Small intestine (tissue), 7 donors: ENCODE measurements around the gene KCNJ12. TPM values are rescaled to one million over a fixed set of nuclear protein-coding genes. Genes with fewer than 3 reads are reported as not detected.
"Not testable (repeated sequence)": the region's sequence is repeated elsewhere in the genome, so short reads cannot be mapped to it uniquely, and the experiment has no call there.

Experiments used
- DNase-seq, 2 donors: peaks; one replicate each; pipeline versions ENCODE4 v3.0.0 to v3.0.0-alpha.2; 2013
- FAIRE-seq: peaks from 2 replicates; lab custom pipeline; 2012; peaks lifted over from hg19 to GRCh38; lab: Jason Lieb, UNC
- H3K27ac ChIP-seq, 3 donors: one replicate each; pipeline ENCODE4 v1.5.1; 2013; ENCODE audit warnings: low read length in 2 of 3, mild to moderate bottlenecking in 2 of 3, control low read depth in 1 of 3, inconsistent platforms in 1 of 3, low read depth in 1 of 3, moderate library complexity in 1 of 3
- H3K27me3 ChIP-seq, 3 donors: one replicate each; pipeline ENCODE4 v1.6.1; 2013; ENCODE audit warnings: low read length in 3 of 3, inconsistent platforms in 1 of 3; ENCODE audit not compliant: control insufficient read depth in 3 of 3, insufficient read depth in 3 of 3
- H3K36me3 ChIP-seq, 3 donors: one replicate each; pipeline ENCODE4 v1.6.1; 2013; ENCODE audit warnings: low read length in 3 of 3, inconsistent platforms in 1 of 3, low read depth in 1 of 3, mild to moderate bottlenecking in 1 of 3, moderate library complexity in 1 of 3; ENCODE audit not compliant: control insufficient read depth in 3 of 3, insufficient read depth in 2 of 3
- H3K4me1 ChIP-seq, 3 donors: one replicate each; pipeline ENCODE4 v1.6.1; 2013; ENCODE audit warnings: low read length in 2 of 3, inconsistent platforms in 1 of 3, low read depth in 1 of 3, mild to moderate bottlenecking in 1 of 3, moderate library complexity in 1 of 3; ENCODE audit not compliant: control insufficient read depth in 3 of 3, insufficient read depth in 2 of 3
- H3K4me3 ChIP-seq, 3 donors: one replicate each; pipeline ENCODE4 v1.5.1; 2013; ENCODE audit warnings: low read length in 3 of 3, control low read depth in 1 of 3, inconsistent platforms in 1 of 3, low read depth in 1 of 3, mild to moderate bottlenecking in 1 of 3, moderate library complexity in 1 of 3
- H3K9me3 ChIP-seq, 2 donors: one replicate each; pipeline ENCODE4 v1.6.1; 2013; ENCODE audit warnings: low read depth in 1 of 2, low read length in 1 of 2; ENCODE audit not compliant: control insufficient read depth in 2 of 2, insufficient read depth in 1 of 2
- WGBS, 3 donors: extraction: QIAGEN DNeasy Blood & Tissue Kit; methylation state at CpG; one replicate each; pipeline ENCODE4 v1.1.7; 2013; 5-methylcytosine and 5-hydroxymethylcytosine counted together
- polyA plus RNA-seq, 4 donors: library from polyadenylated mRNA; stranded (reverse) in 3 of 4; unstranded in 1 of 4; fragments of 200-250 nt in 3 of 4; fragments of 120-200 nt in 1 of 4; gene quantifications; one replicate each; pipeline versions ENCODE4 v1.2.1 to v1.2.3, GENCODE V29; 2013
- donor health status: healthy with polysubstance abuse.
- donor health status: control.
- donor health status: control.
- donor health status: Bipolar disorder and iron deficiency.
- donor health status: healthy.

KCNJ12 gene
- polyA plus RNA-seq, 4 donors, result 2.0 to 17.8 TPM; not detected in 2

GRCh38 chr17:21452377-21453143 lies 76.4 kb downstream of the KCNJ12 start:
- no peaks in the 10 kb centered on the region for H3K9me3 ChIP-seq
- H3K4me3 ChIP-seq, result peak overlapping the region in 1 of 3 donors; percentile 7
- 12 to 25% (median 20%) methylated on average over 45 to 49 of the region's 49 CpGs for WGBS, 3 donors
- DNase-seq (peak; percentile 57 to 75), FAIRE-seq (no peak)
- H3K4me1 ChIP-seq, result no peaks in the 10 kb centered on the region
- no peak overlapping the region for H3K27ac ChIP-seq
- H3K36me3 ChIP-seq, result no peaks in the 10 kb centered on the region
- H3K27me3 ChIP-seq, result peaks cover 0 to 15% (median 0%) of the 10 kb centered on the region in 3 donors

DNA sequence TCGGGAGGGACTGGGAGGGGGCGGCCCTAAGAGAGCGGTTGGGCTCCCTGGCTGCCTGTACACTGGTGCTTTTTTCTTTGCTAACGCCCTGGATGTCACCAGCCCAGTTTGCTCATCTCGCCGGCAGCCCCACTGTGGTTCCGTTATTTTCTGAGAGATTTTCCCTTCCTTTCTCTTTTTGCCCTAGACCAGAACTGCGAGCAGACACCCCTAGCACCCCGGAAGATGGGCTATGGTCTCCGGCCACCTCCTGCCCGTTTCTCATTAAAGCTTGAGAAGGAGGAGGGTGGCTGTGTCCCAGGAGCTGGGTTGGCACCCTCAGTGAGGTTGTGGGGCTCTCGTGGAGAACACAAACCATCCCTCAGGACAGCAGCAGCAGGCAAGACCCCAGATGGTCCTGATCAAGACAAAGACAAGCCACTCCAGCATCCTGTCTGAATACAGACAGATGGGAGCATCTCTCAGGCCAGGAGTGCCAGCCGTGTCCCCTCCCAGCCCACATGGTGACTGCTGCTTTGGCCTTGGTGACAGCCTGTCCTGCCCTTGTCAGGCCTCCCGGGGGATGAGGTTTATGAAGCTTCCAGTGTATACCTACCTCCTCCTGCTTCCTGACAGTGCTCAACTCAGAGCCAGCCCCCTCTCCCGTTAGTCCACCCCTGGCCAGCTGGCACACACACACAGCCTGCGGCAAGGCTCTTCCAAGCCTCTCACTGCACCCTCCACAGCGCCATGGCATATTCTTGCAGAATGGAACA lies 77.2 kb downstream of the KCNJ12 start:
- FAIRE-seq (no peak), DNase-seq (no peak)
- no peak overlapping the region for H3K27ac ChIP-seq
- no peak overlapping the region for H3K4me3 ChIP-seq
- no peaks in the 10 kb centered on the region for H3K36me3 ChIP-seq
- no peaks in the 10 kb centered on the region for H3K9me3 ChIP-seq
- H3K27me3 ChIP-seq, result peaks cover 0 to 15% (median 0%) of the 10 kb centered on the region in 3 donors
- WGBS, 3 donors, result 66 to 70% (median 67%) methylated on average over 16 to 17 of the region's 17 CpGs
- H3K4me1 ChIP-seq, result no peaks in the 10 kb centered on the region

- H3K4me3 ChIP-seq, H3K36me3 ChIP-seq, H3K27ac ChIP-seq, FAIRE-seq, DNase-seq, H3K4me1 ChIP-seq, H3K9me3 ChIP-seq: not testable (repeated sequence)
- H3K27me3 ChIP-seq, result peaks cover 0 to 15% (median 0%) of the 10 kb centered on the region in 3 donors
- WGBS, 3 donors, result 83 to 92% (median 89%) methylated on average over 5 of the region's 5 CpGs
Observed at GRCh38 chr17:21454006-21454405, 77.8 kb downstream of the KCNJ12 start.

- no peaks in the 10 kb centered on the region for H3K9me3 ChIP-seq
- no peaks in the 10 kb centered on the region for H3K36me3 ChIP-seq
- DNase-seq (no peak), FAIRE-seq (no peak)
- H3K27ac ChIP-seq, result no peak overlapping the region
- whole genome bisulfite sequencing, 3 donors, result 65 to 86% (median 85%) methylated on average over 4 of the region's 4 CpGs
- no peak overlapping the region for H3K4me3 ChIP-seq
- H3K27me3 ChIP-seq, result peaks cover 0 to 15% (median 0%) of the 10 kb centered on the region in 3 donors
- no peaks in the 10 kb centered on the region for H3K4me1 ChIP-seq
Observed at GRCh38 chr17:21454441-21454840, 78.3 kb downstream of the KCNJ12 start.

- WGBS, 3 donors, result 82 to 84% (median 84%) methylated on average over 6 of the region's 6 CpGs
- H3K36me3 ChIP-seq, result no peaks in the 10 kb centered on the region
- FAIRE-seq, result no peak
- no peak overlapping the region for H3K27ac ChIP-seq
- DNase-seq, result no peak
- peaks cover 0 to 20% (median 0%) of the 10 kb centered on the region in 3 donors for H3K27me3 ChIP-seq
- H3K4me1 ChIP-seq, result no peaks in the 10 kb centered on the region
- no peak overlapping the region for H3K4me3 ChIP-seq
- H3K9me3 ChIP-seq, result no peaks in the 10 kb centered on the region
Observed at GRCh38 chr17:21455761-21456160, 79.6 kb downstream of the KCNJ12 start.

DNA sequence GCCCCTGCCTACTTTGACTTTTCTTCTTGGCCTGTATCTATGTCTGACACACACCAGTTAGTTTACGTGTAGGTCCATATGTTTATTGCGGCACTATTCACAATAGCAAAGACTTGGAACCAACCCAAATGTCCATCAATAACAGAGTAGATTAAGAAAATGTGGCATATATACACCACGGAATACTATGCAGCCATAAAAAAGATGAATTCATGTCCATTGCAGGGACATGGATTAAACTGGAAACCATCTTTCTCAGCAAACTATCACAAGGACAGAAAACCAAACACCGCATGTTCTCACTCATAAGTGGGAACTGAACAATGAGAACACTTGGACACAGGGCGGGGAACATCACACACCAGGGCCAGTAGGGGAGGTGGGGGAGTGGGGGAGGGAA lies 80.3 kb downstream of the KCNJ12 start:
- H3K4me3 ChIP-seq, H3K9me3 ChIP-seq, FAIRE-seq, H3K27ac ChIP-seq, DNase-seq, H3K36me3 ChIP-seq, H3K4me1 ChIP-seq: not testable (repeated sequence)
- H3K27me3 ChIP-seq, result peaks cover 0 to 20% (median 0%) of the 10 kb centered on the region in 3 donors
- 74 to 77% (median 75%) methylated on average over 5 of the region's 5 CpGs for WGBS, 3 donors

GRCh38 chr17:21457051-21458026 lies 81.2 kb downstream of the KCNJ12 start:
- no peaks in the 10 kb centered on the region for H3K9me3 ChIP-seq
- WGBS, 3 donors, result 14 to 19% (median 16%) methylated on average over 32 to 36 of the region's 36 CpGs
- FAIRE-seq (no peak), DNase-seq (peak; percentile 87 to 95)
- H3K4me1 ChIP-seq, result no peaks in the 10 kb centered on the region
- peaks cover 0 to 17% (median 0%) of the 10 kb centered on the region in 3 donors for H3K27me3 ChIP-seq
- no peak overlapping the region for H3K4me3 ChIP-seq
- H3K36me3 ChIP-seq, result no peaks in the 10 kb centered on the region
- no peak overlapping the region for H3K27ac ChIP-seq

- Histone ChIP-seq H3K4me3 (no peak overlapping the region), H3K36me3 (no peaks in the 10 kb centered on the region), H3K27ac (no peak overlapping the region), H3K27me3 (peaks cover 0 to 16% (median 0%) of the 10 kb centered on the region in 3 donors), H3K4me1 (peaks cover 0 to 3% (median 0%) of the 10 kb centered on the region in 3 donors), H3K9me3 (no peaks in the 10 kb centered on the region)
- 33 to 50% (median 46%) methylated on average over 7 of the region's 7 CpGs for WGBS, 3 donors
- no peak for DNase-seq
- no peak for FAIRE-seq
Observed at GRCh38 chr17:21458054-21458453, 81.9 kb downstream of the KCNJ12 start.
